Activated CD8-positive, alpha-beta memory T cell treated with anti-CD3 and anti-CD28 coated beads, Interleukin-2, amount 50 U/mL, for 24 hours (primary cell): Measurements from ENCODE around the gene PARD3.

Source experiments
- DNase-seq: peaks from one replicate; pipeline ENCODE4 v3.0.0-alpha.2; 2020; ENCODE audit errors: extremely low read depth

PARD3 gene

DNA sequence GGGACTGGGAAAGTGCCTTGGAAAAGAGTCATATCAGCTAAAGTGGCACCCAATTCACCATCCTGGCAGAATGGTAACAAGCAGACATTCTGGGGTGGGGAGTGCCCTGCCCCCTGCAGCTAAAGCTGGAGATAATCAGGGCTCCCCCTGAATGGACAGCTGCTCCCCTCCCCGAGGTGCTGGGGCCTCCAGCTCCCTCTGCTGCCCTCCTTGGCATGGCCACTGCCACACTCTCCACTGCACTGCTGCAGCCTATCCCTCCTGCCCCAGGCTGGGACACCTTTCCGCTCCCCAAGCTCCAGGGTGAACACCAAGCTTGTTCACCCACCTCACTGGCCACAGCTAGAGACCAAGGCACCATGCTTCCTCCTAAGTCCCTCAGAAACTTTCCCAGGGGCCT is 9.8 kb upstream of the PARD3 start:
- no peak for DNase-seq

DNA sequence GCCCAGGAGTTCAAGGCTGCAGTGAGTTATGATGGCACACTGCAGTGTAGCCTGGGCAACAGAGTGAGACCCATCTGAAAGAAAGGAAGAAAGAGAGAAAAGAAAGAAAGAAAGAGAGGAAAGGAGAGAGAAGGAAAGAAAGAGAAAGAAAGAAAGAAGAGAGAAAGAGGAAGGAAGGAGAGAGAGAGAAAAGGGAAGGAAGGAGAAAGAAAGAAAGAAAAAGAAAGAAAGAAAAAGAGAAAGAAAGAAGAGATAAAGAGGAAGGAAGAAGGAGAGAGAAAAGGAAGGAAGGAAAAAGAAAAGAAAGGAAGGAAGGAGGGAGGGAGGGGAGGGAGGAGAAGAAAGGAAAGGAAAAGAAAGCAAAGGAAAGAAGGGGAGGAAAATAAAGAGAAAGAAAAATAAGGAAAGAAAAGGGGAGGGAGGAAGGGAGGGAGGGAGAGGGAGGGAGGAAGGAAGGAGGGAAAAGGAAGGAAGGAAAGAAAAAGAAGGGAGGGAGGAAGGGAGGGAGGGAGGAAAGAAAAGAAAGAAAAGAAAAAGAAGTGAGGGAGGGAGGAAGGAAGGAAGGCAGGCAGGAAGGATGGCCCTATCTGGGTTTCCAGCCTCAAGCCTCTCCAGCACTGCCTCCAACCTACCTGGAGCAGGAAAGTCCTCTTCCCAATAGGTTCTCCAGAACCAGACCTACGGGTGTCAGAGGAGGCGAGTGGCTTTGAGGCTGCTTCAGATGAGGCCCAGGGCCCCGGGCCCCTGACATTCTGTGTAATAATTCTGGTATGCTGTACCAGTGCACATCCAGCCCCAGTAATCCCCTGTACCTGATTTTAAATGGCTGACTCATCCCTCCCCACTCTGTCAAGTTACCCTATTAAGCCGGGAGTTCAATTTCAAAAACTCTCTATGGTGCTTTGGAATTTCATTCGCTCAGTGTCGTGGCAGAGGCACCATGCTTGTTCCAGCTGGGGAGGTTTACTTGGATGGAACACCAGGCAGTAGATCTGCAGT is 6.8 kb upstream of the PARD3 start:
- DNase-seq = no peak

DNA sequence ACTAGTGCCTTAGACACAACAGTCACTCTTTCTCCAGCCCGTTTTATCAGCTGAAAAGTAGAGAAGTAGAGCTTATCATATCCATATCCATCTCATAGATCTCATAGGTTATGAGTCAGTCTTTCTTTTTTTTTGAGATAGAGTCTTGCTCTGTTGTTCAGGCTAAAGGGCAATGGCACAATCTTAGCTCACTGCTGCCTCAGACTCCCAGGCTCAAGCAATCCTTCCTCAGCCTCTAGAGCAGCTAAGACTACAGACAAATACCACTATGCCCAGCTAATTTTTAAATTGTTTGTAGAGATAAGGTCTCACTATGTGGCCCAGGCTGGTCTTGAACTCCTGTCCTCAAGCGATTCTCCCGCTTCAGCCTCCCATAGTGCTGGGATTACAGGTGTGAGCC is 2.5 kb upstream of the PARD3 start:
- DNase-seq = no peak

DNA sequence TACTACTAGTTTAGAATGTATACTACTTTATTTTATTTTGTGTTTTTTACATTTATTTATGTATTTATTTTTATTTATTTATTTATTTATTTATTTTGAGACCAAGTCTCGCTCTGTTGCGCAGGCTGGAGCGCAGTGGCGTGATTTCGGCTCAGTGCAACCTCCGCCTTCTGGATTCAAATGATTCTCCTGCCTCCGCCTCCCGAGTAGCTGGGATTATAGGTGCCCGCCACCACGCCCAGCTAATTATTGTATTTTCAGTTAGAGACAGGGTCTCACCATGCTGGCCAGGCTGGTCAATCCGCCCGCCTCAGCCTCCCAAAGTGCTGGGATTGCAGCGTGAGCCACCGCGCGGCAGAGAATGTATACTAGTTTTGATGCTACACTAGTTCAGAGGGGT is 2.0 kb upstream of the PARD3 start:
- no peak for DNase-seq

DNA sequence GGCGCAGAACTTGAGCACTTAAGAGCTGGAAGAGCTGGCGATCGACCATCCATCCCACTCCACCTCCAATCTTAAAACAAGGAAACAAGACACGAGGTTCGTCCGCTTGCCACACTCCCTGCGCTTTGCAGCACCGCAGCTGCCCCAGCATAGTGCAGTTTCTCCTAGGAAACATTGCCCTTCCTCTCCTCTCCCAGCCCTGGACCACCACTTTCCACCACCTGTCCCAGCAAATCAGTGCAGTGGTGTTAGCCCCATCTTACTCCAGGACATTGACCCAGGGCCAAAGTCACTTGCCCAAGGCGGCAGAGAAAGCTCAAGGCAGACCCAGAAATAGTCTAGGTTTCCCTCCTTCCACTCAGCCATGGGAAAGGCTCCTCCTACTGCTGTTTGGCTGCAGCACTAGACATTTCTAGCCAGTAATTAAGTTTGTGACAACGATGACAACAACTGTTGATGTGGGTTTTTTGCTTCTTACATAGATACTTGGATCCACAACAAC is 1.5 kb upstream of the PARD3 start:
- no peak for DNase-seq

DNA sequence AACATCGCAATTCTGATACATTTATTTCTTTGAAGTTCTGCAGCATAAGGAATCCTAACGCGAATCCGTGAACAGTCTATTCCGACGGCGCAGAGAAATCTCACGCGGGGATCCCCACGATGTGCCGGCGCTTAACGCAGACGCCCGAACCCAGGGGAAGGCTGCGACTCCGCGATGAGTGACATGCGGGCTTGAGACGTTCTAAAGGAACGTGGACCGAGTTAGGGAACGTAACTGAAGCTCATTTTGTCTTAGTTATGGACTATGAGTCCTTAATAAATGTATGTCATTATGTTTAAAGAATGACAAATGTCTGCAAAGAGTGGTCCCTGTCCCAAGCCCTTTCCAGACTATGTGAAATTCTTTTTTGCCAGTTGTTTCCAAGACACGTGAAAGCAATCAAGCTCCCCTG is 995 bp upstream of the PARD3 start:
- no peak for DNase-seq

DNA sequence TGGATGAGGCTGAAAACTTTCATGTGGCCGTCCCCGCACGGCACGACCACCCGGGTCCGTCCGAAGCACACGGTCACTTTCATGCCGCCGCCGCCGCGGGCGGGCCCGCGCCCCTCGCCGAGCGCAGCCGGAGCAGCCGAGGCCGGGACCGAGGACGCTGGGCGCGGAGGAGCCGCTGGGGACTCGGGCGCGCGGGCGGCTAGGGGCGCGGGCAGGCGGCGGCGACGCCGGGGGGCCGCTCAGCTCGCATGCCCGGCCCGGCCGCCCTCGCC is 247 bp downstream of the PARD3 start:
- no peak for DNase-seq

DNA sequence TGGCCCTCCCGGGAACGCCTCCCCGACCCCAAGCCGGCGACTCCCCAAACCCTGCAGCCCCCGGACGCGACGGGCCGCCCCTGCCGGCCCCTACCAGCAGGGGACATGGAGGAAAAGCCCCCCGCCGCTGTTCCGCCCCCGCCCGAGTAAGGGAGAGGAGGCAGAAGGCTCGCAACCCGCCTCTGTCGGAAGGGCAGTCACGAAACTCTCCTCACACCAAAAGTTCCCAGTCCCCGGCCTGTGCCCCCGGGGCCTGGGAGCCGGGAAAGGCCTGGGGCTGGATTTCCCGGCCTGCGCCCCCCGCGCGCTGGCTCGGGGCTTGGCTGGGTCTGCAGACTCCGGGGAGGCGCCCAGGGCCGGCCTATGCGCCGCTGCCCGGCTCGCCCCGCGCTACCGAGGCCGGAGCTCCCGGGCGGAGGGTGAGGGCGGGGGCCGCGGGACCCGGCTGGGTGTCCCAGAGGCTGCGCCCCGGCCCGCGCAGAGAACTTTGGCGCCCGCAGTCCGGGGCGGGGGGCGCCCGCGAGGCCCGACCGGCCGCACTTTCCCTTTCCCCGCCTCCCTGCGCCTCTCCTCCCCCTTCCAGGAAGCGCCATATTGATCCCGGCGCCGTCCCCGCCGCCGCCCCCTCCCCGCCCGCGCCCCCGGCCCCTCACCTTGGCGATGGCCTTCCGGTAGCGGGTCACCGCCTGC is 728 bp downstream of the PARD3 start:
- no peak for DNase-seq

DNA sequence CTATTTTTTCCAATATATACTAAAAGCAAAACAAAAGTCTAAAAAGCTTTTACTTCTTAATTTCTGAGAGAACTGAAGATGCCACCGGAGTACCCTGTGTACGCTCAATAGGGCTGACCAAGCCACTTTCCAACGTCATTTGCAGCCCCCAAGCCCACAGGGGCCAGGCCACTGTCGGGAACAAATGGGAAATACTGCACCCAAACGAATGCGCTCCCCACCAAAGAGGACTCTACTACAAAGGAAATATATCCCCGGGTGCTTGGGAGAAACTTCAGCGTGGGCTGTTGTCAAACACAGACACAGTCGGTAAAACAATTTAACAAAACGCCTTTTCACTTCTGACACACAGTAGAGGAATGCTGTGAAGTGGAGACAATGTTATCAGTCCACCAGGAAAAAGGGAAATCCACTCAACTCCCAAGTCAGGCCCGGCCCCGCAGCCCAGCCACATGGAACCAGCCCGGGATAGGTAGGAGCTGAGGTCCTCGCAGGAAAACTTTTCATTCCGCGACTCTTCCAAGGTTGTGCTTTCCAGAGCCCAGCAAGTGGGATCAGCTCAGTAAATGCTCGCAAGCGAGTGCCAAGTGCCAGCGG is 1.4 kb downstream of the PARD3 start:
- no peak for DNase-seq

DNA sequence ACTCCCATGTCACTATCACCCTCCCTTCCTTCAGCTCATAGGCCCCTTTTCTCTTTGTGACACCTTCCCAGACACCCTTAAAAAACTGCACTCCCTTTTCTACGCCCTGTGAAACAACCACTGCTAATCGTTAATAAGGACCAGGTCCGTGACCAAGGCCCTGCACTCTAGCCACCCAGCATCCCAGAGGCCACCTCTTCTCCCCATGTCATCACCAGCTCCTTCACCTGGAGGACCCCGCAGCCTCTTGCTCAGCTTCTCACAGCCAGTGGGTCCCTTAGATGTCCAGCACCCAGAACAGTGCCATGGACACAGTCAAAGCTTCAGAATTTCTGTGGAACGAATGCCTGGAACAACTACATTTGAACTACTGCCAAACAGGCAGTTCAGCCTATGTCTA is 2.3 kb downstream of the PARD3 start:
- no peak for DNase-seq

DNA sequence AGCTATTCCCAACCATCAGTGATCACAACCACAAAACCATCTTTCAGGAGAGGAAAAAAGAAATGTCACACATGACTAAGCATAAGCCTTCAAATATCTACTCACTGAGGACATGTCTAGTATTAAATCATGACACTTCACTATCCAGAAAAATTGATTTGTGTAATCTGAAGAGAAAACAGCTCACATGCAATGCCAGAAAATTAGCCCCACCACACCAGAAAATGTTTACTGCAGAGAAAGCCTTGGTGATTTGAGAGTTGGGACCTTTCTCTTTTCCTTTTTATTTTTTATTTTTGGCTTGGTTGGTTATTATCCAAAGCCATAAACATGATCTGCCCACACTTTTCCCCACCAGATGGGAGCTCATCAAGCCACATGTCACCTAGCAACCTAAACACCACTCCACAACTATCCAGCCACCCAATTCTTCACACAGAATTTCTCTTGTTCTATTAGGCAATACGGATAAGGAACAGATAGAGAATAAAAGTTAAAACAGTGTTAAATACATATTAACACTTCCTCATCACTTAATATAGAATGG is 3.1 kb downstream of the PARD3 start:
- DNase-seq = no peak

DNA sequence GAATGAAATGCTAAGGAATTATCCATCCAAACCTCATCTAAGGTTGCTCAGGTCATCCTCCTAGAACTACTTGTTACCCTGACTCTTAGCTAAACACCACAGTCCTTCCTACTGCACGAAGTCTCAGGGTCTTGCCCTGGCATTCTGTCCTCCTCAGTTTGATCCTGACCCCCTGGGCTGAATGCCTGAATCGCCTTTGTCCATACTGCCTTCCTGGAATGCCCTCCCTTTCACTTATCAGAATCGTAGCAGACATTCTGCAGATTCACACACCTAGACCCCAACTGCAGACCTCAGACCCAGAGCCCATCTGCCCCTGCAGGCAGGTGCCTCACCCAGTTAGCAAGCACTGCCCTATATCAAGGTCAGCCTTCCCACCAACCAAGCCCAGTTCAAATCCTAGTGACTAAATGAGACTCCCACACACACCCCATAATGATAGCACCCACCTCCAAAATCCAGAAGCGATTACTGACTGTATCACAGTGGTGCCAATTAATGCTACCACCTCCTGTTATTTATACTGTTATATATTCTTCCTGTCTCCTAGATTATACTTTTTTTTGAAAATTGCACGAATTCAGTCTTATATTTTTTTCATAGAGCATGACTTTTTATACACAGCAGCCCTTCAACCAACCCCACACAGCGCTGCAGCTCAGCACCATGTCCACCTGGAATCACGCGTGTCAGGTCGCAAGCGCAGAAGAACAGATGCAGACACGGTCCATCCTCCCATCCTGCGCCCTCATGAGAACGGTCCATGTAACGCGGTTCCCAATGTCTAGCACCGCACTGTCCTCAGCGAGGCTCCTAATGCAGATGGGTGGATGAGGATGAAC is 3.7 kb downstream of the PARD3 start:
- DNase-seq = no peak

DNA sequence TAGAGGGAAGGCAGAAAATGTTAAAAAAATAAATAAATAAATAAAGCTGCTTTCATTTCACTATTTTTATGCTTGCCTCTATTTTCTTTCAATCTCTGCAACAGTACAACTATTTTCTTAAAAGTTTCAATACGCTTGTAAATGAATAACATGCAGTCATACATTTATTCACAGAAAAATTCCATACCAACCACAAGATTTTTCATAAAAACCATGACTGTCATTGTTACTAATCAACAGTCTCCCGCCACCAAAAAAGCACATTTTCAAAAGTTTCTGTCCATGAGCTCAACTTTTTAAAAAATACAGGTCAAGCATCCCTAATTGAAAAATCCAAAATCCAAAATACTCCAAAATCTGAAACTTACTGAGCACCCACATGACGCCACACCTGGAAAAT is 5.3 kb downstream of the PARD3 start:
- no peak for DNase-seq

DNA sequence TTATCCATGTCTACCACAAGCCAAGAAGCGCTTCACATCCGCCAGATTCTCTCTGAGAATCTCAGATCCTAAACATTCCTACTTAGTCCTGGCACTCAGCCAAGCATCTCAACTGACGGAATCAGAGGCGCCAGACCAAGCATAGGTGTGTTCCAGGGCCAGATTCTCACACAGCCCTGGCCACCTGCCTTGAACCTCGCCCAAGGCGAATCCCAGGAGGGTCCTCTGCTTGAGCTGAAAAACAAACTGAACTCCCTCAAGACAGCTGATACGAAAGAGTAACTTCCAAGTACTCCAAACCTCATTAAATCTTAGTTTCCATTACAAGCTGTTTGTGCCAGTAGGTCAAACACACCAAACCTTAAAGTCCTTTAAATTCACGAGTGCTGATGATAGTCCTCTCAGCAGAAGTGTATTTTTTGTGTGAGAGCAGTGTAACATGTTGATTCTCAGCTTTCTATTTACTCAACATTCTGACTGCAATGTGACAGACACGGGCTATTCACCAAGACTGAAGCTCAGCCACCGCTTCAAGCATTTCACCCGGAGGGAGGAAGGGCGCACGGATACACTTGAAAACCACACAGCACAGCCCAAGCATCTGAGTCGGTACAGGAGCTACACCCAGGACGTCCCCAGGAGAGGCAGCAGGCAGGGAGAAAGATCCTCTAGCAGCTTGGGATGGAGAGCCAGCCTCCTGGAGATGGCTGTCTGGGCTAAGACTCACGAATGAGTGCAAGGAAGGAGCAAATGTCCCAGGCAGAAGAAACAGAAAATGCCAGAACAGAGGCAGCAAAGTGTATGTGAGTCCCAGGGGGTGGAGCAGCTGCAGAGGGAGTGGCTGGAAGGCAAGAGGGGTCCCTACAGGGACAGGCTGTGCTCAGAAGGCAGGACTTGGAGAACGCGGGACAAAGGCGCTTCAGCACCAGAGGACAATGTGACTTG is 6.0 kb downstream of the PARD3 start:
- no peak for DNase-seq

DNA sequence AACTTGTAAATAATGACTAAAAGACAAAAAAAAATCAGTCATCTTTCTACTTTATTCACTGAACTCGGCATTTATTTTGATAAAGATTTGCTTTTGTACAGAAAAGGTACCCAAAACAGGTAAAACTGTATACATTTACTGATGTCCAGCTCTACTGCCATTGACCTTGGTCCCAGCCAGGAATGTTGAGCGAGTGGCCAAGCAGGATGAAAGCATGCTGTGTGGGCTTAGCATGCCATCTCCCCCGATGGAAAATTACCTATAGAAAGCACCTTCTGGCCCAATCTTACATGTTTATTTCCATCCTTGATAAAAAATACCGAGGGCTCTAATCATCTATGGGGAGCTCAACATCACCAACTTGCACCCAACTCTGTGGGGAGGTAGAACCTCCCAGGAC is 6.8 kb downstream of the PARD3 start:
- DNase-seq = no peak

DNA sequence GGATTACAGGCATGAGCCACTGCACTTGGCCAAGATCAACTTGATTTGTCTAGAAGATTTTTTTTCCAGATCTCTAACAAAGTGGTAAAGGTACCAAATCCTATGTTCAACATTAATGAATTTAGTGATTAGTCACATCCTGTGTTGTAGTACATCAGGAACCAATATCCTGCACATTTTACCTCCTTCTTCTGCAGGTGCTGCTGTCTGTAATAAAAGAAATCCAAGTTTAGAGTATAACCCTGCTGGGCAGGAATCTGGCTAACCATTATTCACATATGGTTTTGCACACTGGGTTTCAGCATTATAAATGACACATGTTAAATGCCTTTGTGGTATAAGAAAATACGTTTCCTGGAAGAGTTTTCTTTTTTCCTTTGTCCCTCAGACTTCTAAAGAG is 10.8 kb downstream of the PARD3 start:
- DNase-seq = no peak

DNA sequence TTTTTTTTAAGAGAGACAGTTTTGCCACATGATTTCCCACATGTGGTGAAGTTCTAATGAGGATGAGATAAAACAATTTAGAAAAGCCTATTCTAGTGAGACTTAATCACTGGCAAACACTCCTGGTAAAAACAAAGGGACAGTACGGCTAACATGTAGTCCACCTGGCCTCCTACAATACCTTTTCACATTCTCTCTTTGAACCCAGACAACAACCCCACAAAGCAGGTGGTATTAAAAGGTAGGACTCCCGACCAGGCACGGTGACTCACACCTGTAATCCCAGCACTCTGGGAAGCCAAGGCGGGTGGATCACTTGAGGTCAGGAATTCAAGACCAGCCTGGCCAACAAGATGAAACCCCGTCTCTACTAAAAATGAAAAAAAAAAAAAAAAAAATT is 12.4 kb downstream of the PARD3 start:
- DNase-seq = no peak

DNA sequence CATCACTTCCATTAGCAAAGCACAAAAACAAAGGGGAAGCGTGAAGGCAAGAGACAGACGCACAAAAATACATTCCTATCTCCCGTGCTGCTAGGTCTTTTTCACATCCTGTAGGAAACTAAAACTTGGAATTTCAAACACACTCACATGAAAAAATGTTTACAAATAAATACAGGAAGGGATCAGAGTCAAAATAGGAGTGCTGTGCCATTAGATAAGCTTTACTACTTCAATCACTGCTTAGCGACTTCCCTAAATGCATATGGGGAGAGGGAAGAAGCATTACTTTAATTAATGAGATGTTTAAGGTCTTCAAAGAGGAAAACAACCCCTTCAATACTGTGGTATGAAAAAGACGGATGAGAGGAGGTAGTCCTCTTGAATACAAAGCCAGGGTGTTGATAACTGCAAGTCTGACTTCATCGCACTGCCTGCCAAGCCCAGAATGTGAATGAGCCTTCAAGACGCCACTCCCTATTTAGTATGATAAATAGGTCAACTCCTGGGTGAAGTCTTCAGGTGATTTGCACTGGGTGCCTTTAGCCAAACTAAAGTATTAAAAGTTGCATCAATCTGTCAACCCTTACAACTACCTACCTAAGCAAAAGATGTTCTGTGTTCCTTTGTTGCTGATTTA is 13.9 kb downstream of the PARD3 start:
- no peak for DNase-seq

DNA sequence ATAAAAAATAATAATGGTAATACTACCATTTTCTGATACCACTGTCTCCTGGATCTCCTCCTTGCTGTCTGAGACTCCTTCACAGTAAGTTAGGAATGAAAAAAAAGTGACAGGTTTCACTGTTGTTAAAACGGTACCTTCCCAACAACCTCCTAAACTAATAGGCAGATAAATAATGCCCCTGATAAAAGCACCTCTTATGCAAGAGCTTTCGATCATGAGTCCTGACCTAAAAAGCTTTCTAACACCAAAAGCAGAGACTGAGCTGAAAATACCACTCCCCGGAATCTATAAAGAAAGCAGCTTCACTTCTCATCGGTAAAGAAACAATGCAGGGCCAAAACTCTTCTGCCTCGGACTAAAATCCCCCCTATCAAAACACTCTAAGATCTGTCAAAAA is 14.5 kb downstream of the PARD3 start:
- DNase-seq = no peak

DNA sequence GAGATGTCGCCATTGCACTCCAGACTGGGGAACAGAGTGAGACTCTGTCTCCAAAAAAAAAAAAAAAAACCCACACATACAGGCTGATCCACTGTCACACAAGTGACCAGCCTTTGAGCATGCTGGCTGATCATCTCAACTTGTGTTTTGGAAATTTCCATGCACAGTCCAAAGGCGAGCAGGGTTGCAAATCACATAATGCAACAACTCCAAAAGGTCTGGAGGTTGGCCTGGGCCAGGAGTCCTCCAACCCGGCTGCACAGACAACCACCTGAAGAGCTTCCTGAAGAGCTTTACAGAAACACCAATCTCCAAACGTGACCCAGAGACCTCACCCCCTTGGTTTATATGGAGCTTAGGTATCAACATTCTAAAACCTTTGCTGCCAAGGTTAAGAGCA is 16.4 kb downstream of the PARD3 start:
- no peak for DNase-seq
